Neutrophil (primary cell): ENCODE results near the gene FGF14.

Source experiments
- H3K27ac ChIP-seq: fragments of 200-600 bp; sonication (generic); 2 replicates; pipeline ENCODE4 v1.5.1; 2016; ENCODE audit warnings: mild to moderate bottlenecking, moderate library complexity
- H3K27me3 ChIP-seq: fragments of 200-600 bp; sonication (generic); 2 replicates; pipeline ENCODE4 v1.6.0; 2016; ENCODE audit warnings: mild to moderate bottlenecking
- H3K36me3 ChIP-seq: fragments of 200-600 bp; sonication (generic); 2 replicates; pipeline ENCODE4 v1.5.1; 2017
- H3K4me1 ChIP-seq, 2 experiments: fragments of 200-600 bp in 1 of 2; sonication (generic) in 1 of 2; 1 replicate in 1 of 2; 2 replicates in 1 of 2; pipeline versions ENCODE4 v1.5.1 to v1.6.1; 2013 to 2016; ENCODE audit warnings: low read depth in 1 of 2, low read length in 1 of 2, mild to moderate bottlenecking in 1 of 2, moderate library complexity in 1 of 2; ENCODE audit not compliant: control insufficient read depth in 1 of 2, insufficient read depth in 1 of 2
- H3K4me3 ChIP-seq, 2 experiments: fragments of 200-600 bp in 1 of 2; sonication (generic) in 1 of 2; 1 replicate in 1 of 2; 2 replicates in 1 of 2; pipeline ENCODE4 v1.5.1; 2013 to 2016; ENCODE audit warnings: low read depth in 1 of 2, low read length in 1 of 2, mild to moderate bottlenecking in 1 of 2, moderate library complexity in 1 of 2
- H3K9me3 ChIP-seq: fragments of 200-600 bp; sonication (generic); 2 replicates; pipeline ENCODE4 v1.5.1; 2016
- CTCF ChIP-seq: fragments of 200-600 bp; sonication (generic); IDR thresholded peaks from 2 replicates; pipeline ENCODE4 v1.5.1; 2016; ENCODE audit warnings: antibody characterized with exemption

Gene FGF14

GRCh38 chr13:102187313-102187712, 214.5 kb downstream of the FGF14 start:
- no peak for TF ChIP-seq CTCF
- H3K4me3 ChIP-seq = no peak overlapping the region
- no peaks in the 10 kb centered on the region for H3K9me3 ChIP-seq
- no peak overlapping the region for H3K27ac ChIP-seq
- no peaks in the 10 kb centered on the region for H3K4me1 ChIP-seq
- H3K36me3 ChIP-seq = no peaks in the 10 kb centered on the region
- H3K27me3 ChIP-seq = no peaks in the 10 kb centered on the region

- H3K9me3 ChIP-seq = no peaks in the 10 kb centered on the region
- no peak overlapping the region for H3K27ac ChIP-seq
- TF ChIP-seq CTCF = no peak
- no peaks in the 10 kb centered on the region for H3K36me3 ChIP-seq
- no peaks in the 10 kb centered on the region for H3K4me1 ChIP-seq
- no peaks in the 10 kb centered on the region for H3K27me3 ChIP-seq
- no peak overlapping the region for H3K4me3 ChIP-seq
These were observed 216.4 kb downstream of the FGF14 start for GRCh38 chr13:102185375-102185984.

GRCh38 chr13:102183509-102184182, 218.2 kb downstream of the FGF14 start:
- Histone ChIP-seq H3K36me3 (no peaks in the 10 kb centered on the region), H3K4me3 (no peak overlapping the region), H3K27ac (no peak overlapping the region), H3K4me1 (no peaks in the 10 kb centered on the region), H3K9me3 (no peaks in the 10 kb centered on the region), H3K27me3 (no peaks in the 10 kb centered on the region)
- TF ChIP-seq CTCF = no peak

GRCh38 chr13:102182170-102182569, 219.7 kb downstream of the FGF14 start:
- H3K27me3 ChIP-seq = no peaks in the 10 kb centered on the region
- H3K4me1 ChIP-seq = no peaks in the 10 kb centered on the region
- H3K27ac ChIP-seq = no peak overlapping the region
- no peaks in the 10 kb centered on the region for H3K36me3 ChIP-seq
- H3K4me3 ChIP-seq = no peak overlapping the region
- H3K9me3 ChIP-seq = no peaks in the 10 kb centered on the region
- no peak for TF ChIP-seq CTCF

GRCh38 chr13:102177431-102177830, 224.4 kb downstream of the FGF14 start:
- H3K4me3 ChIP-seq = no peak overlapping the region
- no peaks in the 10 kb centered on the region for H3K36me3 ChIP-seq
- no peaks in the 10 kb centered on the region for H3K27me3 ChIP-seq
- H3K4me1 ChIP-seq = no peaks in the 10 kb centered on the region
- no peak overlapping the region for H3K27ac ChIP-seq
- no peak for TF ChIP-seq CTCF
- H3K9me3 ChIP-seq = no peaks in the 10 kb centered on the region
